SK-N-MC (cell line): Measurements from ENCODE around the gene GALP.

Experiments
- DNase-seq: peaks from one replicate; pipeline ENCODE4 v3.0.0-alpha.2; 2011; ENCODE audit warnings: low read depth, low spot score
- H3K27ac ChIP-seq: fragments of 200-600 bp; sonication (generic); 2 replicates; pipeline ENCODE4 v1.5.1; 2016; ENCODE audit warnings: mixed run types
- H3K36me3 ChIP-seq: fragments of 200-600 bp; sonication (generic); 2 replicates; pipeline ENCODE4 v1.6.1; 2017; ENCODE audit warnings: antibody characterized with exemption, low read length, mixed read lengths; ENCODE audit not compliant: insufficient read depth
- H3K4me3 ChIP-seq: fragments of 200-600 bp; sonication (generic); 2 replicates; pipeline ENCODE4 v1.5.1; 2016
- H3K9ac ChIP-seq: fragments of 200-600 bp; sonication (generic); 2 replicates; pipeline ENCODE4 v1.8.0; 2017; ENCODE audit warnings: mixed run types, mixed read lengths; ENCODE audit not compliant: insufficient read length
- H3K9me3 ChIP-seq: fragments of 200-600 bp; sonication (generic); 2 replicates; pipeline ENCODE4 v1.6.1; 2017; ENCODE audit warnings: low read depth, mild to moderate bottlenecking, antibody characterized with exemption, low read length, moderate library complexity, mixed read lengths
- EZH2 ChIP-seq: fragments of 200-600 bp; sonication (generic); IDR thresholded peaks from one replicate; pipeline ENCODE4 v1.6.1; 2017; ENCODE audit warnings: antibody characterized with exemption
- FOXP2 ChIP-seq: optimal IDR thresholded peaks from 2 replicates; pipeline ENCODE3; 2011; ENCODE audit warnings: mild to moderate bottlenecking, moderate library complexity; ENCODE audit not compliant: insufficient read depth; ENCODE audit errors: extremely low read length, control extremely low read depth
- POLR2AphosphoS5 ChIP-seq: IDR thresholded peaks from 2 replicates; pipeline ENCODE4 v1.6.1; 2012; ENCODE audit warnings: mild to moderate bottlenecking, low read depth, low read length, borderline replicate concordance

GALP gene

GRCh38 chr19:56138069-56138468 lies 37.7 kb upstream of the GALP start:
- no peak overlapping the region for H3K4me3 ChIP-seq
- H3K27ac ChIP-seq, result no peak overlapping the region
- TF ChIP-seq EZH2 (no peak), FOXP2 (no peak), POLR2AphosphoS5 (no peak)
- H3K9me3 ChIP-seq, result no peaks in the 10 kb centered on the region
- no peaks in the 10 kb centered on the region for H3K36me3 ChIP-seq
- H3K9ac ChIP-seq, result no peak overlapping the region
- no peak for DNase-seq

DNA sequence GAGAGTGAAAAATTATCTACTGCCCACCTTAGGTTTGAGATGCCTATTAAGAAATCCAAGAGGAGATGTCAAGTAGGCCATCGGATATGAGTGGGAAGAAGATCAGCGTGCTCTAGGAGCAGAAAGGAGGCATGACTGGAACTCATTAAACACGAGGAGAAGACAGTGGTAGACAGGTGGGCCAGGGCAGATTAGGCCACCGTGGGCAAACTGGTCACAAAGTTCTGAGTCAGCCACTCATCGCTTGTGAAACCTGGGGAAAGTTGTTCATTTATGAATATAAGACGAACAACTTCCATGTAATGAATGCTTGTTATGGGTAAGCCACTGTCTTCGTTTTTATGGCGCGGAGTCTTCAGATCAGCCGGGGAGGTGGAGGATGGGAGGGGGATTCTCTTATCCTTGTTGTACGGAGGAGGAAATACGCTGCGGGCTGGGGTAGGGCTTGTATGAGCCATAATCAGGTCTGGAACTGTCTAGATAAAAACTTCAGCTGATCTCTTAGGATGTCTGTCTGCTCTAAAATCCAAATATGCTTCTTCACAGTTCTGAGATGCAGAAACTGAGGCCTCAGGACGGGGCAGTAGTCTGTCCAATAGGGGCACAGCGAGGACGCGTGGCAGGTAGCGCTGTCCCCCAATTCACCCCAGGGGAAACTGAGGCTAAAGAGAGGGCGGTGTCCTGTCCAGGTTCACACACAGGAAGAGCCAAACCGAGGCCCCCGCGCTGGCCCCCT lies 35.8 kb upstream of the GALP start:
- H3K36me3 ChIP-seq, result no peaks in the 10 kb centered on the region
- DNase-seq, result no peak
- peak overlapping the region; percentile 46 for H3K9ac ChIP-seq
- TF ChIP-seq POLR2AphosphoS5 (no peak), FOXP2 (no peak), EZH2 (no peak)
- peak overlapping the region; percentile 82 for H3K4me3 ChIP-seq
- H3K27ac ChIP-seq, result no peak overlapping the region
- no peaks in the 10 kb centered on the region for H3K9me3 ChIP-seq

DNA sequence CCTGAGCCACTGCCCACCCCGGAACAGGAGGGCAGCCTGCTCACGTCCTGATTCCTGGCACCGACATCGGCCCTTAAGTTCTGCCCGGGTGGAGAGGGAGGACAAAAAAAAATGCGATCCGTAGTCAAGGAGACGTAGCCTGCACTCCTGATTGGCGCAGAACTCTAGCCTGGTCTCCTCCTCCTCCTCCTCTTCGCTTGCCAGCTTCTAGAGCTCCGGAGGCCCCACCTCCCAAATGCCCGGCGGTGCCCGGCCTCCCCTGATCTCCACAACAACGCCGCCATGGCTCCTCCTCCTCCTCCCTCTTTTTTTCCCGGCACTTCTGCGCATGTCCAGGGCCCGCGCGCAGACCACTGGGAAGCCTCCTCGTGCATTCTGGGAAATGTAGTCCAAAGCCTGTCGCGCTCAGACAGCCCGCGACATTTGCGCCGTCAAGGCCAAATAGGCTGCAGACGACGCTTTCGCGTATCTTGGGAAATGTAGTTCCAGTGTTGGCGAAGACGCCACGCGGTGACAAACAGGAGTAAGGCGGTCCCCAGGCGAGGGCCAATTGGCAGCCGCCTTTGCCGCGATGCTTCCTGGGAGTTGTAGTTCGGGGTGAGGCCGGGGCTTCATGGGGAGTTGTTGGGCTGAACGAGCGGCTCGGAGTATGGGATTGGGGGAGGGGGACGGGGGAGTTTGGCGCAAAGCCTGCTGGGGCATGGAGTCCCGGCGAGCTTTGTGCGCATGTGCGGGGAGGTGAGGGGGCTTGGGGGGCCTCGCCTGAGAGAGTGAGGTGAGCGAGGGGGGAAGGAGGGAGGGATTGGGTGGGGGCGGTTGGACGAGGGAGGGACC lies 35.0 kb upstream of the GALP start, which contains the start of gene ZNF444:
Gene ZNF444 (plus strand): TSS at position 705 of the 834 bp plus-strand sequence. CDS start 5,625 bp downstream, outside the sequence.
- Histone ChIP-seq H3K36me3 (no peaks in the 10 kb centered on the region; the same call in 1 of the 2 replicates), H3K9me3 (no peaks in the 10 kb centered on the region), H3K9ac (peak within 1 kb of the TSS; percentile 76), H3K27ac (peak within 1 kb of the TSS; percentile 95), H3K4me3 (peak within 1 kb of the TSS; percentile 82)
- peak; percentile 93 for DNase-seq
- TF ChIP-seq POLR2AphosphoS5, result peak; percentile 64; the same call in 1 of the 2 replicates
- no peak for TF ChIP-seq EZH2
- no peak for TF ChIP-seq FOXP2

DNA sequence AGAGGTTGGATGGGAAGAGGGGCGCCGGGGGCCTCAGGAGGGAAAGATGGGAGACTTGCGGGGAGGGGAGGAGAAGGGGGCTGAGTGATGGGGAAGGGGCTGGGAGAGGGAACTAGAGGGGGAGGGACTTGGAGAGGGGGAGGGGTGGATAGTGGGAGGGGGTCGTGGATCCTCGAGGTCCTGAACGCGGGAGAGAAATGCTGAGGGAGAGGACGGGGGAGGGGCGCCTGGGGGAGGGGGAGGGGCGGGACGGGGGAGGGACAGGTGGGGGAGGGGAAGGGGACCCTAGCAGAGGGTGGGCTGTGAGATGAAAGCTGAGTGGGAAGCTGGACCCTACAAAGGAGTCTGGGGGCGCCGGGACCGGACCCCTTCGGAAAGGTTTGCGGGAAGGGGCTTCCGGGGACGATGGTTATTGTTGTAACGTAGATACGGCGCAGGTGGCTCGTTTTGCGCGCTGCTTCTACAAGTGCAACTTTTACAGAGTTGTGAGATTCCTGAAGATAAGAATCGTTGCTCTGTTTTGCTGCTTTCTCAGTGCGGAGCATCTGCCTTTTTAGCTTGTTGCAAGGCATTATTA lies 34.3 kb upstream of the GALP start:
- no peak for DNase-seq

DNA sequence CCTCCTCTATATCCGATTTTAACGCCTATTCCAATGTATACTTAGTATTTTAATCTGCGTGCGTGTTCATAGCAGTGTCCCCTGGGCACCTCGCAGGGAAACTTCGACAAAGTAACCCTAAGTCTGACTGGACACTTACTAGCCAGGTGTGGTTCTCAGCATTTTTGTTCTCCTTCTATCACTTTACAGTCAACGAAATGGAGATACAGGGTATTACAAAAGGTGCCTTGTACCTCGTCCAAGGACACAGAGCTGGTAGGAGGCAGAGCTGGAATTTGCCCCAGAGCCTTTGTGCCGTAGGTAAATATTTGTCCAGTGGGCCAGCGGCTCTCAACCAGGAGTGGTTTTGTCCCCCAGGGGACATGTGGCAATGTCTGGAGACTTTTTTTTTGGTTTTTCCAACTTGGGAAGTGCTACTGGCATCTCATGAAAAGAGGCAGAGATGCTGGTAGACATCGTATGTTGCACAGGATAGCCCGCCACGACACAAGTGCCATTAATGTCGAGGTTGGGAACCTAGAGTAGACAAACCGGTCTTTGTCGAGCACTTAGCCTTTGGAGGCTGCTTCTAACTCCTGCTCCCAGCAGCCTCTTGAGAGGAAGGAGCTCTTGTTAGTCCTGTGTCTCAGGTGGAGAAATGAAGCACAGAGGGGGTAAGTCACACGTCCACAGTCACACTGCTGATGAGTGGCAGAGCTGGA lies 33.6 kb upstream of the GALP start:
- Histone ChIP-seq H3K36me3 (no peaks in the 10 kb centered on the region; the same call in 1 of the 2 replicates), H3K9me3 (no peaks in the 10 kb centered on the region), H3K9ac (peak overlapping the region; percentile 59), H3K4me3 (peak overlapping the region; percentile 82), H3K27ac (0 out of 2 replicates have a peak overlapping the region, but pooled peaks have one; percentile 42)
- DNase-seq, result no peak
- TF ChIP-seq EZH2 (no peak), POLR2AphosphoS5 (no peak), FOXP2 (no peak)

More for the DNA sequence above, 34.3 kb upstream of the GALP start:
- no peaks in the 10 kb centered on the region for H3K9me3 ChIP-seq
- H3K27ac ChIP-seq, result 0 out of 2 replicates have a peak overlapping the region, but pooled peaks have one; percentile 42
- peak overlapping the region; percentile 59 for H3K9ac ChIP-seq
- H3K36me3 ChIP-seq, result no peaks in the 10 kb centered on the region; the same call in 1 of the 2 replicates
- TF ChIP-seq EZH2 (no peak), POLR2AphosphoS5 (no peak), FOXP2 (no peak)
- H3K4me3 ChIP-seq, result peak overlapping the region; percentile 82

- DNase-seq, result no peak
- Histone ChIP-seq H3K27ac (no peak overlapping the region), H3K4me3 (no peak overlapping the region), H3K9me3 (no peaks in the 10 kb centered on the region), H3K36me3 (peaks cover 3% of the 10 kb centered on the region; the same call in 1 of the 2 replicates), H3K9ac (no peak overlapping the region)
- TF ChIP-seq POLR2AphosphoS5, result no peak
- no peak for TF ChIP-seq EZH2
Observed at GRCh38 chr19:56142897-56143434, 32.8 kb upstream of the GALP start.

GRCh38 chr19:56144376-56144775 lies 31.4 kb upstream of the GALP start:
- Histone ChIP-seq H3K4me3 (no peak overlapping the region), H3K9me3 (no peaks in the 10 kb centered on the region), H3K36me3 (peaks cover 5% of the 10 kb centered on the region; the same call in 1 of the 2 replicates), H3K27ac (no peak overlapping the region), H3K9ac (no peak overlapping the region)
- TF ChIP-seq EZH2 (no peak), FOXP2 (no peak)
- no peak for DNase-seq
